K562 (cell line): ENCODE data around the gene DEFB114. TPM values are rescaled to one million over a fixed set of nuclear protein-coding genes. Genes with fewer than 3 reads are reported as not detected.

Experiments
- ATAC-seq: fragments of 200-7000 bp; cut with Tn5 transposase; 3 replicates; pipeline ENCODE4 v1.9.1; 2020; ENCODE audit warnings: moderate library complexity
- BruUV-seq: library from RNA; stranded (reverse); fragments of 400-500 nt; replicated peaks from 2 replicates; lab custom pipeline; 2021; lab: Mats Ljungman, UMichigan
- CTCF ChIA-PET: fragments of 300-600 bp; formaldehyde crosslinking; extraction: SDS; loops from one replicate; lab custom pipeline; 2021; ENCODE audit warnings: low intra/inter-chr PET ratio; lab: Yijun Ruan, JAX
- POLR2A ChIA-PET: fragments of 300-600, 350-650 bp; sonication (Branson Sonifier 250); formaldehyde crosslinking; extraction: SDS; loops from one replicate; lab custom pipeline; 2021; ENCODE audit warnings: antibody characterized with exemption, inconsistent platforms; lab: Yijun Ruan, JAX
- DNase-seq, 4 experiments: peaks; one replicate each; pipeline versions ENCODE4 v3.0.0 to v3.0.0-alpha.2; 2011 to 2018; ENCODE audit warnings: low spot score in 3 of 4, mixed read lengths in 3 of 4; ENCODE audit errors: extremely low read depth in 1 of 4
- FAIRE-seq: peaks from 2 replicates; lab custom pipeline; 2011; peaks lifted over from hg19 to GRCh38; lab: Jason Lieb, UNC
- H2AFZ ChIP-seq: 2 replicates; pipeline ENCODE4 v1.6.0; 2011; ENCODE audit warnings: low read depth, low read length, control low read depth, inconsistent platforms
- H3K27ac ChIP-seq: fragments of 200-600 bp; 3 replicates; pipeline ENCODE4 v1.8.0; 2011; ENCODE audit warnings: low read depth, mild to moderate bottlenecking, control low read depth, inconsistent platforms, low read length, moderate library complexity, mixed read lengths; ENCODE audit errors: extremely low read depth
- H3K27me3 ChIP-seq, 2 experiments: fragments of 300-600 bp in 1 of 2; 2 replicates in 1 of 2; 3 replicates in 1 of 2; pipeline versions ENCODE4 v1.6.0 to v1.8.0; 2011; ENCODE audit warnings: inconsistent platforms in 2 of 2, low read length in 2 of 2, mild to moderate bottlenecking in 1 of 2, mixed read lengths in 1 of 2, moderate library complexity in 1 of 2; ENCODE audit not compliant: control insufficient read depth in 2 of 2, insufficient read depth in 2 of 2
- H3K36me3 ChIP-seq: fragments of 300-600 bp; 3 replicates; pipeline ENCODE4 v1.8.0; 2011; ENCODE audit warnings: mild to moderate bottlenecking, low read length, inconsistent platforms; ENCODE audit not compliant: control insufficient read depth, insufficient read depth
- H3K4me1 ChIP-seq, 2 experiments: fragments of 200-600 bp in 1 of 2; replicated peaks in 1 of 2; 2 replicates in 1 of 2; 3 replicates in 1 of 2; pipeline versions ENCODE4 v1.5.1 to v1.8.0; 2011; ENCODE audit warnings: inconsistent platforms in 2 of 2, low read length in 2 of 2, mild to moderate bottlenecking in 1 of 2, mixed read lengths in 1 of 2, moderate library complexity in 1 of 2; ENCODE audit not compliant: control insufficient read depth in 2 of 2, insufficient read depth in 2 of 2
- H3K4me2 ChIP-seq: 2 replicates; pipeline ENCODE4 v1.6.1; 2011; ENCODE audit warnings: low read length, control low read depth, inconsistent platforms, mixed read lengths; ENCODE audit not compliant: insufficient read depth
- H3K4me3 ChIP-seq: fragments of 200-600 bp; sonication (generic), shearing (Covaris generic); 2 replicates; pipeline ENCODE4 v1.5.1; 2016; ENCODE audit warnings: control low read depth, inconsistent platforms
- H3K79me2 ChIP-seq: fragments of 200-600 bp; 3 replicates; pipeline ENCODE4 v1.8.0; 2011; ENCODE audit warnings: low read length, inconsistent platforms; ENCODE audit not compliant: control insufficient read depth, insufficient read depth
- H3K9ac ChIP-seq, 2 experiments: 2 replicates each; pipeline versions ENCODE4 v1.6.0 to v1.6.1; 2011; ENCODE audit warnings: low read depth in 2 of 2, low read length in 2 of 2, control low read depth in 1 of 2, inconsistent platforms in 1 of 2, mild to moderate bottlenecking in 1 of 2, mixed read lengths in 1 of 2; ENCODE audit not compliant: insufficient read depth in 1 of 2
- H3K9me1 ChIP-seq: one replicate; pipeline ENCODE4 v1.6.0; 2011; ENCODE audit warnings: inconsistent platforms, mild to moderate bottlenecking, low read length, moderate library complexity; ENCODE audit not compliant: control insufficient read depth, insufficient read depth
- H3K9me3 ChIP-seq: replicated peaks from 2 replicates; pipeline ENCODE4 v1.5.1; 2011; ENCODE audit warnings: low read depth, low read length, inconsistent platforms; ENCODE audit not compliant: control insufficient read depth, insufficient read depth
- H4K20me1 ChIP-seq: replicated peaks from 2 replicates; pipeline ENCODE4 v1.6.1; 2011; ENCODE audit warnings: low read length, inconsistent platforms, mixed read lengths; ENCODE audit not compliant: control insufficient read depth, insufficient read depth
- CAMTA2 ChIP-seq: fragments of 250-450 bp; sonication (Bioruptor Pico); conservative IDR thresholded peaks from 2 replicates; pipeline ENCODE4 v1.5.1; 2022
- CTBP1 ChIP-seq: fragments of 450-650 bp; IDR thresholded peaks from 2 replicates; pipeline ENCODE4 v1.6.1; 2016; ENCODE audit warnings: borderline replicate concordance
- FOSL1 ChIP-seq: fragments of 200-800 bp; sonication (Bioruptor generic); conservative IDR thresholded peaks from 2 replicates; pipeline ENCODE4 v1.6.1; 2016; ENCODE audit warnings: missing genetic modification characterization, missing compliant biosample characterization
- JUN ChIP-seq, 2 experiments: sonication (generic) in 1 of 2; formaldehyde crosslinking in 1 of 2; IDR thresholded peaks; 2 replicates each; pipeline versions ENCODE4 v1.6.1 to v1.8.0; 2012 to 2022; ENCODE audit warnings: borderline replicate concordance in 2 of 2, mild to moderate bottlenecking in 2 of 2, improper control_type of control experiment in 1 of 2, low read depth in 1 of 2, low read length in 1 of 2, missing genetic modification reagents in 1 of 2
- MAFG ChIP-seq: fragments of 450-650 bp; conservative IDR thresholded peaks from 2 replicates; pipeline ENCODE4 v1.6.1; 2016; ENCODE audit warnings: missing genetic modification characterization, missing compliant biosample characterization
- MAFK ChIP-seq: IDR thresholded peaks from 2 replicates; pipeline ENCODE4 v1.6.1; 2011; ENCODE audit warnings: low read length, improper control_type of control experiment
- USF2 ChIP-seq: sonication (generic); formaldehyde crosslinking; IDR thresholded peaks from 2 replicates; pipeline ENCODE4 v1.5.0; 2020; ENCODE audit warnings: missing genetic modification reagents
- ZBTB43 ChIP-seq: sonication (generic); formaldehyde crosslinking; IDR thresholded peaks from 2 replicates; pipeline ENCODE4 v1.8.0; 2023; ENCODE audit warnings: mild to moderate bottlenecking, missing genetic modification reagents
- ZFP91 ChIP-seq: sonication (generic); formaldehyde crosslinking; IDR thresholded peaks from 2 replicates; pipeline ENCODE4 v1.8.0; 2022; ENCODE audit warnings: mild to moderate bottlenecking, missing genetic modification reagents
- ZNF316 ChIP-seq: fragments of 450-650 bp; IDR thresholded peaks from 2 replicates; pipeline ENCODE4 v1.6.1; 2016
- WGBS: fragments of 100-300 bp; shearing (Covaris generic); methylation state at CpG from one replicate; pipeline ENCODE4 v1.1.6; 2016; ENCODE audit warnings: low coverage, mixed read lengths; ENCODE audit not compliant: insufficient coverage; ENCODE audit errors: missing lambda C conversion rate; 5-methylcytosine and 5-hydroxymethylcytosine counted together
- in situ Hi-C: fragments of 300-500 bp; cut with MboI; formaldehyde crosslinking; loops from 4 replicates; pipeline ENCODE4 v1.15.0; 2018; ENCODE audit warnings: inconsistent platforms, mixed read lengths
- intact Hi-C: fragments of 100-400 bp; cut with micrococcal nuclease; formaldehyde crosslinking; loops from 2 replicates; pipeline ENCODE4 v1.14.2; 2022
- polyA plus RNA-seq, 8 experiments: library from polyadenylated mRNA; depleted of rRNA in 4 of 8; stranded (reverse) in 5 of 8; unstranded in 3 of 8; fragments of >200 nt; fragmentation: Nextera tagmentation in 2 of 8; fragmentation: Illumina TruSeq in 1 of 8; extraction: Ambion mirVana in 2 of 8; extraction: Trizol in 1 of 8; gene quantifications; 2 replicates each; pipeline versions ENCODE4 v1.2.1 to v1.2.3, GENCODE V29; 2011 to 2014; ENCODE audit warnings: inconsistent platforms in 1 of 8, missing spikeins in 1 of 8
- total RNA-seq, 7 experiments: library from RNA; depleted of rRNA in 6 of 7; stranded (reverse); fragments of >200 nt in 6 of 7; fragmentation: Illumina TruSeq in 2 of 7; extraction: Trizol in 2 of 7; gene quantifications; 2 replicates each; pipeline versions ENCODE4 v1.2.1 to v1.2.3, GENCODE V29; 2011 to 2021; ENCODE audit warnings: low replicate concordance in 1 of 7

The DEFB114 gene
- total and polyA plus RNA-seq, 9 of the 15 experiments (the other 6 are each of a cell fraction or from before 2014, with no cell fraction given): not detected

- Histone ChIP-seq H3K9me3 (no peaks in the 10 kb centered on the region), H3K4me3 (no peak overlapping the region), H3K36me3 (no peaks in the 10 kb centered on the region), H3K79me2 (no peaks in the 10 kb centered on the region), H3K27me3 (no peaks in the 10 kb centered on the region), H4K20me1 (no peaks in the 10 kb centered on the region), H3K4me1 (no peaks in the 10 kb centered on the region; a peak in 1 of 5 replicates), H2AFZ (no peak overlapping the region), H3K9ac (no peak overlapping the region), H3K4me2 (no peak overlapping the region), H3K9me1 (no peaks in the 10 kb centered on the region), H3K27ac (no peak overlapping the region)
- whole genome bisulfite sequencing: 6% methylated on average over 2 of the region's 2 CpGs
- in situ Hi-C loops (no loop called here), intact Hi-C loops (no loop called here)
- POLR2A ChIA-PET: no interaction called here
- no peak for ATAC-seq
- CTCF ChIA-PET: no interaction called here
- BruUV-seq: no TSS peak
- FAIRE-seq: no peak
- no peak for DNase-seq
- no peak for TF ChIP-seq ZFP91 (CRISPR knock-in tag)
Measured at GRCh38 chr6:49982046-49982445, 18.1 kb upstream of the DEFB114 start.

GRCh38 chr6:49980898-49981297 lies 16.9 kb upstream of the DEFB114 start:
- Histone ChIP-seq H3K4me2 (no peak overlapping the region), H3K4me3 (no peak overlapping the region), H3K79me2 (no peaks in the 10 kb centered on the region), H3K4me1 (no peaks in the 10 kb centered on the region; a peak in 1 of 5 replicates), H3K9me3 (no peaks in the 10 kb centered on the region), H3K9me1 (no peaks in the 10 kb centered on the region), H3K27me3 (no peaks in the 10 kb centered on the region), H2AFZ (no peak overlapping the region), H4K20me1 (no peaks in the 10 kb centered on the region), H3K27ac (no peak overlapping the region), H3K9ac (no peak overlapping the region), H3K36me3 (no peaks in the 10 kb centered on the region)
- DNase-seq (peak in 1 of 4 experiments; percentile 23), FAIRE-seq (no peak), ATAC-seq (no peak)
- ChIA-PET CTCF (no interaction called here), POLR2A (no interaction called here)
- in situ Hi-C loops: no loop called here
- BruUV-seq: no TSS peak
- intact Hi-C loops: no loop called here
- WGBS: 5% methylated on average over 1 of the region's 1 CpG
- TF ChIP-seq CTBP1 (peak; percentile 82), JUN (IDR thresholded peaks at IDR 0.05; ENCODE audit: borderline replicate concordance, low read depth, low read length) (0 out of 2 replicates have a peak, but pooled peaks have one; percentile 34), JUN (CRISPR knock-in tag; IDR thresholded peaks at IDR 0.05; ENCODE audit: borderline replicate concordance) (no peak), MAFK (peak; percentile 85), MAFG (peak; percentile 86), FOSL1 (tag) (peak; percentile 73), CAMTA2 (CRISPR knock-in tag) (no peak), USF2 (CRISPR knock-in tag) (no peak), ZNF316 (peak; percentile 94), ZBTB43 (CRISPR knock-in tag) (no peak)
